Activated naive CD4-positive, alpha-beta T cell treated with anti-CD3 and anti-CD28 coated beads, Interleukin-2, amount 50 U/mL, for 72 hours (primary cell): ENCODE measurements around the gene SOX5. TPM values are rescaled to one million over a fixed set of nuclear protein-coding genes. Genes with fewer than 3 reads are reported as not detected.
"Not testable (repeated sequence)": the region's sequence is repeated elsewhere in the genome, so short reads cannot be mapped to it uniquely, and the experiment has no call there.

Experiments used
- ATAC-seq, 2 donors: fragments of 150-1000 bp; cut with Tn5 transposase; 2 replicates each; pipeline ENCODE4 v1.10.0; 2021; ENCODE audit warnings: mild to moderate bottlenecking in 2 of 2, moderate library complexity in 2 of 2
- DNase-seq, 2 donors: peaks; one replicate each; pipeline ENCODE4 v3.0.0; 2021 to 2022; ENCODE audit warnings: low spot score in 2 of 2
- H3K27ac Mint-ChIP-seq, 2 donors: one replicate each; pipeline ENCODE4 v1.8.0; 2022; ENCODE audit warnings: mild to moderate bottlenecking in 2 of 2, mixed read lengths in 2 of 2
- H3K36me3 Mint-ChIP-seq, 2 donors: one replicate each; pipeline ENCODE4 v1.8.0; 2022; ENCODE audit warnings: mixed read lengths in 2 of 2
- H3K9me3 Mint-ChIP-seq, 2 donors: one replicate each; pipeline ENCODE4 v1.8.0; 2022; ENCODE audit warnings: mixed read lengths in 2 of 2
- total RNA-seq, 2 donors: library from RNA; stranded (reverse); gene quantifications; one replicate each; pipeline ENCODE4 v1.2.3, GENCODE V29; 2022

Gene SOX5
- total RNA-seq, 2 donors from 2014 or later: 1.1 TPM; not detected in 1

DNA sequence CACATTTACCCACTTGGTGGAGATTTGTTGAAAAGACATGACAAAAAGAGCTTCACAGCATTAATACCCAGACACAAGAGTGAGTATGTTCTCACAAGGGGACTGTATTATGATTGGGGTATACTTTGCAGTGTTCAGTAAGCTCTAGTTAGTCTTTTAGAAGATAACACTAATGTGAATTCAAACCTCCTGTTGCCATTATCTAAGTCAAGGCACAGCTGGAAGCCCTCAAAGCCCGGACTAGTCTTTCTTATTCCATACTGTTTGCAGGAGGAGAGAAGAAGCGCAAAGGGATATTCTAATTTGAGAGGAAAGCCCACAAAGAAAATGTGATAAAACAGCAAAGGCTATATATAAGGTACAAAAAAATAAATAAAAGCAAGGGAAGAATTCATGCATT lies 445.9 kb downstream of the SOX5 start:
- H3K9me3 Mint-ChIP-seq: peaks cover 7 to 10% of the 10 kb centered on the region in 2 donors
- no peak overlapping the region for H3K27ac Mint-ChIP-seq
- DNase-seq: no peak
- H3K36me3 Mint-ChIP-seq: no peaks in the 10 kb centered on the region
- no peak for ATAC-seq

- Mint-ChIP-seq H3K36me3 (no peaks in the 10 kb centered on the region), H3K27ac (no peak overlapping the region), H3K9me3 (peaks cover 9 to 10% of the 10 kb centered on the region in 2 donors)
- DNase-seq (no peak), ATAC-seq (no peak)
These were observed 447.2 kb downstream of the SOX5 start for GRCh38 chr12:23502259-23502658.

DNA sequence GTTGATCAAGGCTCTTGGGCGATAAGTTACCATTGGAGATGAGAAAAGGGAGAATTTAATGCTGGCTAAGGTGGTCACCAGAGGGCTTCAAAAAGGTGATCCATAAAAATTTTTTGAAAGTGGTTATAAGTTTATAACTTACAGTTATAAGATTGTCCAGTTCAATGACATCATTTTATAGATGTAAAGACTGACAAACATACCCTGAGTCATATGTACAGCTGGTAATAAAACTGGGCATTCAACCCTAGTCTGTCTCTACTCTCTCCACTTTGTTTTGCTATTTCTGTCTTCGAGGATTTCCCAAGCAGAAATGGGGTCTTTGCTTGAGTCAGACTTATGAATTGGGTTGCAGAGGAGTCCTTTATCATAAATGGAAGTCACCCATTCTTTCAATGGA lies 454.0 kb downstream of the SOX5 start:
- ATAC-seq: no peak
- Mint-ChIP-seq H3K27ac (no peak overlapping the region), H3K9me3 (peaks cover 5 to 7% of the 10 kb centered on the region in 2 donors), H3K36me3 (no peaks in the 10 kb centered on the region)
- no peak for DNase-seq

DNA sequence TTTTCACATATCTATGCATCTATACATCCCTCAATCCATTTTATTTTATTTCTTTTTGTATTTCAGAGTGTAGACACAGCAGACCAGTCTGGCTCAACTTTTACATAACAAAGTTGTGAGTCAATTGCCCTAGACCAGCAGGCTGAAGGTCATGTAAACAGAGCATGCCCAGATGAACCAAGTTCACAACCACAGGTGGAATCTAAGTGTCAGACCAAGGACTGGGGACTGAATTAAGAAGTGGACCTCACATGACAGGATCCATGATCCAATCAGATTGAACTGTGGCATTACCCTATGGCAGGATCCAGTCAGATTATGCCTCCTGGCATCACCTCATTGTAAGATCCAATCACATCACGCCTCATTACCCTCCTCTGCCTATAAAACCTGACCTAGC lies 455.8 kb downstream of the SOX5 start:
- no peak for DNase-seq
- Mint-ChIP-seq H3K9me3 (peaks cover 5 to 7% of the 10 kb centered on the region in 2 donors), H3K36me3 (no peaks in the 10 kb centered on the region), H3K27ac (no peak overlapping the region)
- no peak for ATAC-seq

- not testable (repeated sequence) for H3K27ac Mint-ChIP-seq, DNase-seq, H3K9me3 Mint-ChIP-seq, H3K36me3 Mint-ChIP-seq, ATAC-seq
These were observed 458.4 kb downstream of the SOX5 start for GRCh38 chr12:23491029-23491428.

DNA sequence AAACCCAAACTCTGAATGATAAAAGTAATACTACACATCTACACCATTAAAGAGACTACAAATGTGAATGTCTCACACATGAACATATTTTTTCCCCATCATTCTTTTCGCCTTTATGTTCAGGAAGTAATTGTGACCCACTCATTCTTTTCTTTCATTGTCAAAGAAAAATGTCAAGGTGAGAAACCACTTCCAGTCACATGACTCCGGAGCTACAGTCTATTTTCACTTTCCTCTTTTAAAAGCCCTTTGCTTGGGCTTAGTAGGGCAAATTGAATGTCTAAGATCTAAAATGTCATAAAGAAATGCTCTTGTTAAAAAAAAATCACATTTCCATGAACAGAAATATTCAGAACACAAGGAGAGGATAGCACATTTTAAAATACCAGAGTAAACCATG lies 461.3 kb downstream of the SOX5 start:
- H3K36me3 Mint-ChIP-seq: no peaks in the 10 kb centered on the region
- ATAC-seq (no peak), DNase-seq (no peak)
- H3K9me3 Mint-ChIP-seq: peaks cover 5 to 9% of the 10 kb centered on the region in 2 donors
- no peak overlapping the region for H3K27ac Mint-ChIP-seq

DNA sequence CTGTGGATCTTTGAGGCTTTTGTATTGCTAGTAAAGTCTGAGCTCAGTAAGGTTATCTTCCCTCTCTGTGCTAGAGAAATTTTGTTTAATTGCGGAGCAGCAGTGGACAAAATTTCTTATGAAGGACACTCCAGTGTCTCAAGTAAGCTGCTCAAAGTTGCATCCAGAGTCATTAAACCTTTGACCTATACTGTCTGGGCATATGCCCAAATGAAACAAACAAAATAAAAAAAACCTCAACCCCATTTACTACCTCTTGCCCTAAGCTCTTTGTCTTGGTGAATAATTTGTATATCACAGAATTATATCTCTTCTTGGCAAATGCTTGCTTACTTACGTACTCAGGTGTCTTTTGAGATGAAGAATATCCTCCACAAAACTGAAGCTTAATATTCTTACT lies 465.2 kb downstream of the SOX5 start:
- Mint-ChIP-seq H3K27ac (no peak overlapping the region), H3K36me3 (peaks cover 0 to 7% of the 10 kb centered on the region in 2 donors), H3K9me3 (peaks cover 14 to 16% of the 10 kb centered on the region in 2 donors)
- no peak for DNase-seq
- ATAC-seq: no peak

DNA sequence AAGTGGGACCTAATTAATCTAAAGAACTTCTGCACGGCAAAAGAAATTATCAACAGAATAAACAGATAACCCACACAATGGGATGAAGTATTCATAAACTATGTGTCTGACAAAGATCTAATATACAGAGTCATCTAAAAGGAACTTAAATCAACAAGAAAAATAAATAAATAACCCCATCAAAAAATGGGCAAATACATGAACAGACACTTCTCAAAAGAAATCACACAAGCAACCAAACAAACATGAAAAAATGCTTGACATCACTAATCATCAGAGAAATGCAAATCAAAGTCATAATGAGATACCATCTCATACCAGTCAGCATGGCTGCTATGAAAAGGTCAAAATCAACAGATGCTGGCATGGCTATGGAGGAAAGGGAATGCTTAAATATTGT lies 466.9 kb downstream of the SOX5 start:
- DNase-seq: no peak
- no peak for ATAC-seq

More for the DNA sequence above, 466.9 kb downstream of the SOX5 start:
- no peak overlapping the region for H3K27ac Mint-ChIP-seq
- peaks cover 0 to 7% of the 10 kb centered on the region in 2 donors for H3K36me3 Mint-ChIP-seq
- H3K9me3 Mint-ChIP-seq: peaks cover 27 to 28% of the 10 kb centered on the region in 2 donors
